Measurements from ENCODE around the gene GIPC1. TPM values are rescaled to one million over a fixed set of nuclear protein-coding genes. Genes with fewer than 3 reads are reported as not detected.

Gene GIPC1
- total and polyA plus RNA-seq, 9 of the 15 experiments (the other 6 are each of a cell fraction or from before 2014, with no cell fraction given), result 0.49 to 54.7 (median 24.8) TPM

DNA sequence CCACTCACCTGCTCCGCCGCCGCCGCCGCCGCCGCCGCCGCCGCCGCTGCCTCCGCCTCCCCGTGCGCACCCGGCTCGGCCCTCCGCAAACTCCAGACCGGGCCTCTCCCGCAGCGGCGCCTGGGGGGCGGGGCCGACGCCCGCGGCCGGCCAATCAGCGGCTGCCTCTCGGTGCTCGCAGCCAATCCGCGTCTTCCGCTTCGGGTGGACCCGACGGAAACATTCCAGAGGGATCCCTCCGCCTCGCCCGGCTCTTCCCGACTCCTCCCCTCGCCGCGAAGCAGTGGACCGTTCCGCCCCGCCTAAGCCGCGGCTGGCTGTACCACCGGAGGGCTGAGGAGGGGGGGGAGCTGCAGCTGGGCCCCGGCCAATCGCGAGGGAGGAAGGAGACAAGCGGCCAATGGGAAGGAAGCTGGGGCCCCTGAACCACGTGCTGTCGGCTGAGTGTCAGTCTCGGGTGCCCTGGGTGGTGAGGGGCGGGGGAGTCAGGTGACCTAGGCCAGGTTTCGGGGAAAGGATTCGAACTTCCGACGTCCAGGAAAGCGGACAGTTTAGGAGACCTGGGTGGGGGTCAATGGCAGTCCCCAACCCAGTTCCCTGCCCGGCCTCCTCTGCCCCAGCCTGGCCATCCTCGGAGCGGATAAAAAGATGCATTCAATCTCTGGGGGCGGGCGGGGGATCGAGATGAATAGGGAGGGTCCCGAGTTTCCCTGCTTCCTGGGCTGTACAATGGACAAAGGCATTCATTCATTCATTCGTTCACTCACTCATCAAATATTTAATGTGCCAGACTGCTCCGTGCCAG is at the start of gene GIPC1 (continued):
- TF ChIP-seq ZNF695 (CRISPR knock-in tag; IDR thresholded peaks at IDR 0.05) (0 out of 2 replicates have a peak, but pooled peaks have one; percentile 12), TBL1XR1 (IDR thresholded peaks at IDR 0.05; ENCODE audit: low read length in 2 of 2) (peak in 1 of 2 experiments; percentile 63; a peak in 1 of 4 replicates), RFX5 (IDR thresholded peaks at IDR 0.05; ENCODE audit: low read depth, low read length) (0 out of 2 replicates have a peak, but pooled peaks have one; percentile 12), NELFE (IDR thresholded peaks at IDR 0.05; ENCODE audit: insufficient read depth, insufficient read length) (no peak), ZNF586 (CRISPR knock-in tag; conservative IDR thresholded peaks at IDR 0.05) (no peak)
- TF ChIP-seq, protein P1, sequence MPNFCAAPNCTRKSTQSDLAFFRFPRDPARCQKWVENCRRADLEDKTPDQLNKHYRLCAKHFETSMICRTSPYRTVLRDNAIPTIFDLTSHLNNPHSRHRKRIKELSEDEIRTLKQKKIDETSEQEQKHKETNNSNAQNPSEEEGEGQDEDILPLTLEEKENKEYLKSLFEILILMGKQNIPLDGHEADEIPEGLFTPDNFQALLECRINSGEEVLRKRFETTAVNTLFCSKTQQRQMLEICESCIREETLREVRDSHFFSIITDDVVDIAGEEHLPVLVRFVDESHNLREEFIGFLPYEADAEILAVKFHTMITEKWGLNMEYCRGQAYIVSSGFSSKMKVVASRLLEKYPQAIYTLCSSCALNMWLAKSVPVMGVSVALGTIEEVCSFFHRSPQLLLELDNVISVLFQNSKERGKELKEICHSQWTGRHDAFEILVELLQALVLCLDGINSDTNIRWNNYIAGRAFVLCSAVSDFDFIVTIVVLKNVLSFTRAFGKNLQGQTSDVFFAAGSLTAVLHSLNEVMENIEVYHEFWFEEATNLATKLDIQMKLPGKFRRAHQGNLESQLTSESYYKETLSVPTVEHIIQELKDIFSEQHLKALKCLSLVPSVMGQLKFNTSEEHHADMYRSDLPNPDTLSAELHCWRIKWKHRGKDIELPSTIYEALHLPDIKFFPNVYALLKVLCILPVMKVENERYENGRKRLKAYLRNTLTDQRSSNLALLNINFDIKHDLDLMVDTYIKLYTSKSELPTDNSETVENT (CRISPR knock-in tag; IDR thresholded peaks at IDR 0.05), result peak; percentile 44; the same call in 1 of the 2 replicates
- TF ChIP-seq, protein P2, sequence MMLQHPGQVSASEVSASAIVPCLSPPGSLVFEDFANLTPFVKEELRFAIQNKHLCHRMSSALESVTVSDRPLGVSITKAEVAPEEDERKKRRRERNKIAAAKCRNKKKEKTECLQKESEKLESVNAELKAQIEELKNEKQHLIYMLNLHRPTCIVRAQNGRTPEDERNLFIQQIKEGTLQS (IDR thresholded peaks at IDR 0.05), result 0 out of 2 replicates have a peak, but pooled peaks have one; percentile 14
- TF ChIP-seq, protein P2 (CRISPR knock-in tag; conservative IDR thresholded peaks at IDR 0.05), result no peak
- TF ChIP-seq, protein P3, sequence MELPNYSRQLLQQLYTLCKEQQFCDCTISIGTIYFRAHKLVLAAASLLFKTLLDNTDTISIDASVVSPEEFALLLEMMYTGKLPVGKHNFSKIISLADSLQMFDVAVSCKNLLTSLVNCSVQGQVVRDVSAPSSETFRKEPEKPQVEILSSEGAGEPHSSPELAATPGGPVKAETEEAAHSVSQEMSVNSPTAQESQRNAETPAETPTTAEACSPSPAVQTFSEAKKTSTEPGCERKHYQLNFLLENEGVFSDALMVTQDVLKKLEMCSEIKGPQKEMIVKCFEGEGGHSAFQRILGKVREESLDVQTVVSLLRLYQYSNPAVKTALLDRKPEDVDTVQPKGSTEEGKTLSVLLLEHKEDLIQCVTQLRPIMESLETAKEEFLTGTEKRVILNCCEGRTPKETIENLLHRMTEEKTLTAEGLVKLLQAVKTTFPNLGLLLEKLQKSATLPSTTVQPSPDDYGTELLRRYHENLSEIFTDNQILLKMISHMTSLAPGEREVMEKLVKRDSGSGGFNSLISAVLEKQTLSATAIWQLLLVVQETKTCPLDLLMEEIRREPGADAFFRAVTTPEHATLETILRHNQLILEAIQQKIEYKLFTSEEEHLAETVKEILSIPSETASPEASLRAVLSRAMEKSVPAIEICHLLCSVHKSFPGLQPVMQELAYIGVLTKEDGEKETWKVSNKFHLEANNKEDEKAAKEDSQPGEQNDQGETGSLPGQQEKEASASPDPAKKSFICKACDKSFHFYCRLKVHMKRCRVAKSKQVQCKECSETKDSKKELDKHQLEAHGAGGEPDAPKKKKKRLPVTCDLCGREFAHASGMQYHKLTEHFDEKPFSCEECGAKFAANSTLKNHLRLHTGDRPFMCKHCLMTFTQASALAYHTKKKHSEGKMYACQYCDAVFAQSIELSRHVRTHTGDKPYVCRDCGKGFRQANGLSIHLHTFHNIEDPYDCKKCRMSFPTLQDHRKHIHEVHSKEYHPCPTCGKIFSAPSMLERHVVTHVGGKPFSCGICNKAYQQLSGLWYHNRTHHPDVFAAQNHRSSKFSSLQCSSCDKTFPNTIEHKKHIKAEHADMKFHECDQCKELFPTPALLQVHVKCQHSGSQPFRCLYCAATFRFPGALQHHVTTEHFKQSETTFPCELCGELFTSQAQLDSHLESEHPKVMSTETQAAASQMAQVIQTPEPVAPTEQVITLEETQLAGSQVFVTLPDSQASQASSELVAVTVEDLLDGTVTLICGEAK (IDR thresholded peaks at IDR 0.05), result peak; percentile 16; the same call in 1 of the 2 replicates
- TF ChIP-seq, protein P3 (CRISPR knock-in tag; IDR thresholded peaks at IDR 0.05), result no peak

Measured in K562 (cell line).